OCI-LY1 (cell line): ENCODE data around the gene CDPF1.

Experiments
- H2AFZ ChIP-seq: fragments of 200-600 bp; sonication (generic), shearing (Covaris generic); 2 replicates; pipeline ENCODE4 v1.6.0; 2014; ENCODE audit warnings: antibody characterized with exemption, mild to moderate bottlenecking, low read length
- H3F3A ChIP-seq: fragments of 200-600 bp; sonication (generic), shearing (Covaris generic); 2 replicates; pipeline ENCODE4 v1.6.0; 2014; ENCODE audit warnings: mild to moderate bottlenecking, antibody characterized with exemption, low read length, moderate library complexity; ENCODE audit not compliant: insufficient read depth
- H3K27ac ChIP-seq: fragments of 200-600 bp; sonication (generic); 2 replicates; pipeline ENCODE4 v1.5.1; 2014; ENCODE audit warnings: low read length, mixed run types, mild to moderate bottlenecking, low read depth; ENCODE audit not compliant: poor library complexity, severe bottlenecking
- H3K27me3 ChIP-seq: fragments of 200-600 bp; sonication (generic); 2 replicates; pipeline ENCODE4 v1.6.0; 2014; ENCODE audit warnings: antibody characterized with exemption, mild to moderate bottlenecking, low read length, moderate library complexity; ENCODE audit not compliant: insufficient read depth
- H3K36me3 ChIP-seq: fragments of 200-600 bp; sonication (generic); 2 replicates; pipeline ENCODE4 v1.6.1; 2014; ENCODE audit warnings: mild to moderate bottlenecking, antibody characterized with exemption, low read length, moderate library complexity, mixed read lengths; ENCODE audit not compliant: insufficient read depth
- H3K4me1 ChIP-seq: fragments of 200-600 bp; sonication (generic); 2 replicates; pipeline ENCODE4 v1.5.1; 2014; ENCODE audit warnings: mild to moderate bottlenecking, low read length, moderate library complexity; ENCODE audit not compliant: insufficient read depth, severe bottlenecking
- H3K4me2 ChIP-seq: fragments of 200-600 bp; sonication (generic), shearing (Covaris generic); 2 replicates; pipeline ENCODE4 v1.6.1; 2014; ENCODE audit warnings: low read length
- H3K4me3 ChIP-seq: fragments of 200-600 bp; sonication (generic); 2 replicates; pipeline ENCODE4 v1.5.1; 2014; ENCODE audit warnings: low read length, low read depth, mild to moderate bottlenecking, mixed read lengths; ENCODE audit not compliant: poor library complexity, severe bottlenecking
- H3K79me2 ChIP-seq: fragments of 200-600 bp; shearing (Covaris generic); 2 replicates; pipeline ENCODE4 v1.6.1; 2016; ENCODE audit warnings: mixed run types, low read length, mixed read lengths; ENCODE audit not compliant: insufficient read depth
- H3K9ac ChIP-seq: fragments of 200-600 bp; sonication (generic), shearing (Covaris generic); 2 replicates; pipeline ENCODE4 v1.6.1; 2014; ENCODE audit warnings: mild to moderate bottlenecking, low read length, mixed read lengths
- H3K9me2 ChIP-seq: fragments of 200-600 bp; sonication (generic), shearing (Covaris generic); 2 replicates; pipeline ENCODE4 v1.6.1; 2014; ENCODE audit warnings: low read depth, mild to moderate bottlenecking, low read length, mixed read lengths
- H3K9me3 ChIP-seq: fragments of 200-600 bp; shearing (Covaris generic); 2 replicates; pipeline ENCODE4 v1.6.1; 2014; ENCODE audit warnings: low read length, mixed read lengths
- H4K20me1 ChIP-seq: fragments of 200-600 bp; sonication (generic), shearing (Covaris generic); 2 replicates; pipeline ENCODE4 v1.6.0; 2016; ENCODE audit warnings: mild to moderate bottlenecking, low read length; ENCODE audit not compliant: insufficient read depth
- CTCF ChIP-seq: fragments of 200-600 bp; sonication (generic), shearing (Covaris generic); IDR thresholded peaks from 2 replicates; pipeline ENCODE4 v1.5.1; 2017; ENCODE audit warnings: mild to moderate bottlenecking, antibody characterized with exemption, low read length, moderate library complexity, mixed read lengths
- EZH2 ChIP-seq: fragments of 200-600 bp; sonication (generic), shearing (Covaris generic); IDR thresholded peaks from 2 replicates; pipeline ENCODE4 v1.8.0; 2017; ENCODE audit warnings: borderline replicate concordance, mixed run types, mild to moderate bottlenecking, antibody characterized with exemption, low read length, moderate library complexity, mixed read lengths

The CDPF1 gene

GRCh38 chr22:46225631-46226030 lies 24.5 kb downstream of the CDPF1 start:
- no peaks in the 10 kb centered on the region for H3F3A ChIP-seq
- no peak overlapping the region for H3K9ac ChIP-seq
- no peaks in the 10 kb centered on the region for H4K20me1 ChIP-seq
- H3K4me1 ChIP-seq = no peaks in the 10 kb centered on the region
- no peak overlapping the region for H3K4me2 ChIP-seq
- H3K9me3 ChIP-seq = no peaks in the 10 kb centered on the region
- H3K27me3 ChIP-seq = no peaks in the 10 kb centered on the region
- no peaks in the 10 kb centered on the region for H3K9me2 ChIP-seq
- H3K4me3 ChIP-seq = no peak overlapping the region
- no peaks in the 10 kb centered on the region for H3K79me2 ChIP-seq
- peaks cover 6% of the 10 kb centered on the region for H3K36me3 ChIP-seq
- TF ChIP-seq EZH2 (no peak), CTCF (no peak)
- H3K27ac ChIP-seq = no peak overlapping the region
- no peak overlapping the region for H2AFZ ChIP-seq

- Histone ChIP-seq H2AFZ (no peak overlapping the region), H3K9ac (no peak overlapping the region), H3K79me2 (no peaks in the 10 kb centered on the region), H3K27ac (no peak overlapping the region), H3K36me3 (peaks cover 13% of the 10 kb centered on the region), H3K27me3 (no peaks in the 10 kb centered on the region), H3K4me1 (peaks cover 2% of the 10 kb centered on the region), H3K9me2 (no peaks in the 10 kb centered on the region), H3F3A (no peaks in the 10 kb centered on the region), H3K4me3 (no peak overlapping the region), H4K20me1 (no peaks in the 10 kb centered on the region), H3K9me3 (no peaks in the 10 kb centered on the region), H3K4me2 (no peak overlapping the region)
- no peak for TF ChIP-seq EZH2
- no peak for TF ChIP-seq CTCF
Observed at GRCh38 chr22:46224898-46225290, 25.2 kb downstream of the CDPF1 start.

GRCh38 chr22:46224044-46224897 lies 25.8 kb downstream of the CDPF1 start:
- TF ChIP-seq EZH2 (no peak), CTCF (no peak)
- Histone ChIP-seq H3K9ac (no peak overlapping the region), H3K79me2 (no peaks in the 10 kb centered on the region), H3K4me3 (no peak overlapping the region), H3K4me2 (no peak overlapping the region), H3K9me3 (no peaks in the 10 kb centered on the region), H3K27ac (no peak overlapping the region), H4K20me1 (no peaks in the 10 kb centered on the region), H3K36me3 (peaks cover 19% of the 10 kb centered on the region), H2AFZ (no peak overlapping the region), H3K4me1 (peaks cover 9% of the 10 kb centered on the region), H3F3A (no peaks in the 10 kb centered on the region), H3K27me3 (no peaks in the 10 kb centered on the region), H3K9me2 (no peaks in the 10 kb centered on the region)
